Astrocyte of the hippocampus (primary cell): ENCODE results near the gene ST6GAL1.
"Not testable (repeated sequence)": the region's sequence is repeated elsewhere in the genome, so short reads cannot be mapped to it uniquely, and the experiment has no call there.

ENCODE experiments used
- DNase-seq: peaks from one replicate; pipeline ENCODE4 v3.0.0; 2011; ENCODE audit warnings: low read depth, low spot score

The ST6GAL1 gene

DNA sequence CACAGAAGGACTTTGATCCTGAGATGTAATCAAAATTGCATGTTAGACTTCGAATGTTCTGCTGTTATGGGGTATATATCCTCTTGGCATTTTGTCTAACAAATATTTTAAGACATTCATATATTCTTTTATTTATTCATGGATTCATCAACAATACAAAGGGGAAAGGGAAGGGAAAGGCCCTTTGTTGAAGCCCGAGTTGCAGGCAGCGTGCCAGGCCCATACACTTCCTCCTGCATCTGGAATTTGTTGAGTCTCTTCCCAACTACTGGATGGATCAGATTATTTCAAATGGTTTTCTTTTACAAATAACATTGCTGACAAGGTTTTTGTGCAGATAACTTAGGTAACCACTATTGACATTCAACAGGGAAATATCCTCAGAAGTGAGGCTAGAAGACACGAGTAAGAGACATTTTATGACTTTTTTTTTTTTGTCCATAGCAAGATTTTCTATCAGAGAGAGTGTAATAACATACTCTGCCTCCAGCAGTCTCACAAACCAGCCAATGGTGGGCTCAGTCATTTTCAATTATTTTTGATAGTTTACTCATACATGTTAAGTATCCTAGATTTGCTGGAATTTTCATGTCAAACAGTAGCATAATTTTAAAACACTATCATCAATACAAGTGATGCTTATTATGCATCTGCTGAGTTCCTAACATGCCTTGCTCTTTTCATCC is 114.7 kb downstream of the ST6GAL1 start:
- no peak for DNase-seq

DNA sequence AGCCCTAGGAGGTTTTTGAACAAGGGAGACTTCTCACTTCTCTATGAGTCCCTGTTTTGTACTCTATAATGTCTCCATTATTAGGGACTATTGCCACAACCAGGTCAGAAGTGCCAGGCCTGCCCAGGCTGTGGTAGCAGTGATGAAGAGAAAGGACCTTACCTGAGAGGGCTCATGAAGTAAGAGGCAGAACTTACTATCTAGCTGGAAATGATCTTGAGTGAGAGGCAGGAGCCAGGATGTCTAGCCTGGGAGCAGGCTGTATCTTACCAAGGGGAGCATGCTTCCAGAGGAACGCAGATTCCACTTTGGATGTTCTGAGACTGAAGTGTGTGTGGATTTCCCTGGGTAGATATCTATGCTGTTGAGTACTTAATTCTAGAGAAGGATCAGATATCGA is 115.7 kb downstream of the ST6GAL1 start:
- no peak for DNase-seq

DNA sequence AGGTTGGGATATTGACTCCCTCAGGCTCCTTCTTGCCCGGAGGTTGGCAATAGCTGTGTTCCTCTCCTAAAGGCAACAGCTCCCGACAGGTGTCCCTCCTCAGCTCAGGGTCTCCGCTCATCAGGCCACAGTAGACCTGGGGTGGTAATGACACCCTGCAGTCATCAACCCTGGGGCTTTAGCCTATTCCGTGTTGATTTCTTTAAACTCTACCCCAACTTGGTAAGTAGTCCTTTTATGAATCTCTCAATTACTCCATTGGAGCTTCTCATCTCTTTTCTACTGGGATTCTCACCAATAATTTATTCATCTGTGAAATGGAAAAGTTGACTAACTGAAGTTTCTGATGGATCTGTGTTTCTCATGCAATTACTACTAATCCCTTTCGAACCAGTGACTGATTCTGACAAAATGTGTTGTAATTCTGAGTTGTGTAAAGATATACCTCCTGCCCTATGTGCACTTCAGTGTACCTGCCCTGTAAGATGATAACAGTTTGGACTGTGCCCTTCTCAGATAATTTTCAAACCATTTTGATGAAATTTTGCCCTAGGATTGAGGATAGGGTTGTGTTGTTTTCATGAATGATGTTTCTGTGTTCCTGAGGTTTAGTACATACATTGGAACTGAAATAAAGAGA is 119.3 kb downstream of the ST6GAL1 start:
- DNase-seq: no peak

DNA sequence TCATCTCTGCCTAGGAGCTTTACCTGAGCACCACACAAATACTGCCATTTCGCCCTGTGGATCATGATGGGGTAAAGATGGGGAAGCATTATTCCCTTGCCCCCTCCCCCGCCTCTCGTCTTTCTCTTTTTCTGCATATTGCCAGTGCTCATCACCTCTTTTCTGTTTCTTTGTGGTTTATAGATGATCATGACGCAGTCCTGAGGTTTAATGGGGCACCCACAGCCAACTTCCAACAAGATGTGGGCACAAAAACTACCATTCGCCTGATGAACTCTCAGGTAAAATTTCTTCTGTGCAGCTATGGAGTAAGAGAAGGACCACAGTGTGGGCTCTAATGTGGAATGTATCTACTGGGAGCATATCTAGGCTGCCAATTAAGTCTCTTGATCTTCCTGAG is 120.7 kb downstream of the ST6GAL1 start:
- DNase-seq: no peak

DNA sequence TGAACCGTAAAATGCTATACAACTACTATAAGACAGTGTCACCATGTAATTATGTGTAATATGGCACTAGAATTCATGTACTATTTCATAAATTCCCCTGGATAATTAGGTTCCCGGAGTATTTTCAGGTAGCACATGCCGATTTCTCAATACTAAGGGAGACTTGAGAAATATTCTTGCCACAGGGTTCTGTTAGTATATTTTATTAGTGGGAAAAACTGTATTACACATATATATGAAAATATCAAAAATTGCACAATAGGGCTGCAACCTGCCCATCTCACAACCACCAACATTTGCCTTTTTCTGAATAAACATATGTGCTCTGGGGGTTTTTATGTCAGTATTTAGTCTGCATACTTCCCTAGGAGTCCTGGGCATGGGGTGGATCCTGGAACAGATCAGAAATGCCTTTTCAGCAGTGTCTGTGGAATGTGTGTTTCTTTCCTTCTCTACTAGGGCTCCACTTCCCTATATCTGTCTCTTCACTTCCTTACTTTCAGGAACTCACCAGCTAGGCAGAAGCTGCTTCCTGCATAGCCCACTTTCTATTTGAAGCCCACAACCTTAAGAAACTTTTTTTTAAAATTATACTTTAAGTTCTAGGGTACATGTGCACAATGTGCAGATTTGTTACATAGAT is 121.5 kb downstream of the ST6GAL1 start:
- no peak for DNase-seq

DNA sequence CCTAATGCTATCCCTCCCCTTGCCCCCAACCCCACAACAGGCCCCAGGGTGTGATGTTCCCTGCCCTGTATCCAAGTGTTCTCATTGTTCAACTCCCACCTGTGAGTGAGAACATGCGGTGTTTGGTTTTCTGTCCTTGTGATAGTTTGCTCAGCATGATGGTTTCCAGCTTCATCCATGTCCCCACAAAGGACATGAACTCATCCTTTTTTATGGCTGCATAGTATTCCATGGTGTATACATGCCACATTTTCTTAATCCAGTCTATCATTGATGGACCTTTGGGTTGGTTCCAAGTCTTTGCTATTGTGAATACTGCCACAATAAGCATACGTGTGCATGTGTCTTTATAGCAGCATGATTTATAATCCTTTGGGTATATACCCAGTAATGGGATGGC is 122.1 kb downstream of the ST6GAL1 start:
- DNase-seq: not testable (repeated sequence)

DNA sequence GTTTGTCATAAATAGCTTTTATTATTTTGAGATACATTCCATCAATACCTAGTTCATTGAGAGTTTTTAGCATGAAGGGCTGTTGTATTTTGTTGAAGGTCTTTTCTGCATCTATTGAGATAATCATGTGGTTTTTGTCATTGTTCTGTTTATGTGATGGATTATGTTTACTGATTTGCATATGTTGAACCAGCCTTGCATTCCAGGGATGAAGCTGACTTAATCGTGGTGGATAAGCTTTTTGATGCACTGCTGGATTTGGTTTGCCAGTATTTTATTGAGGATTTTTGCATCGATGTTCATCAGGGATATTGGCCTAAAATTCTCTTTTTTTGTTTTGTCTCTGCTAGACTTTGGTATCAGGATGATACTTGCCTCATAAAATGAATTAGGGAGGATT is 124.1 kb downstream of the ST6GAL1 start:
- not testable (repeated sequence) for DNase-seq

DNA sequence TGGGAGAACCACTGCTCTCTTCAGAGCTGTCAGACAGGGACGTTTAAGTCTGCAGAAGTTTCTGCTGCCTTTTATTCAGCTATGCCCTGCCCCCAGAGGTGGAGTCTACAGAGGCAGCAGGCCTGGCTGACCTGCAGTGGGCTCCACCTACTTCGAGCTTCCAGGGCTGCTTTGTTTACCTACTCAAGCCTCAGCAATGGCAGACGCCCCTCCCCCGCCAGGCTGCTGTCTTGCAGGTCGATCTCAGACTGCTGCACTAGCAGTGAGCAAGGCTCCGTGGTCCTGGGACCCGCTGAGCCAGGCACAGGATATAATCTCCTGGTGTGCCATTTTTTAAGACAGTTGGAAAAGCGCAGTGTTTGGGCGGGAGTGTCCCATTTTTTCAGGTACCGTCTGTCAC is 127.5 kb downstream of the ST6GAL1 start:
- not testable (repeated sequence) for DNase-seq

DNA sequence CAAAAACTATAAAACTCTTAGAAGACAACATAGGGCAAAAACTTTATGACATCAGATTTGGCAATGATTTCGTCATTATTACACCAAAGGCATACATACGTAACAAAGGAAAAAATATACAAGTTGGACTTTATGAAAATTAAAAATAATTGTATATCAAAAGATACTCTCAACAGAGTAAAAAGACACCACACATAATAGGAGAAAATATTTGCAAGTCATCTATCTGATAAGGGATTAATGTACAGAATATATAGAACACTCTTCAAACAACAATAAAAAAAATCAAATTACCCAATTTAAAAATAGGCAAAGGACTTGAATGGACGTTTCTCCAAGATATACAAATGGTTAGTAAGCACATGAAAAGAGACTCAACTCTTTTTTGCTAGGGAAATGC is 131.4 kb downstream of the ST6GAL1 start:
- no peak for DNase-seq

DNA sequence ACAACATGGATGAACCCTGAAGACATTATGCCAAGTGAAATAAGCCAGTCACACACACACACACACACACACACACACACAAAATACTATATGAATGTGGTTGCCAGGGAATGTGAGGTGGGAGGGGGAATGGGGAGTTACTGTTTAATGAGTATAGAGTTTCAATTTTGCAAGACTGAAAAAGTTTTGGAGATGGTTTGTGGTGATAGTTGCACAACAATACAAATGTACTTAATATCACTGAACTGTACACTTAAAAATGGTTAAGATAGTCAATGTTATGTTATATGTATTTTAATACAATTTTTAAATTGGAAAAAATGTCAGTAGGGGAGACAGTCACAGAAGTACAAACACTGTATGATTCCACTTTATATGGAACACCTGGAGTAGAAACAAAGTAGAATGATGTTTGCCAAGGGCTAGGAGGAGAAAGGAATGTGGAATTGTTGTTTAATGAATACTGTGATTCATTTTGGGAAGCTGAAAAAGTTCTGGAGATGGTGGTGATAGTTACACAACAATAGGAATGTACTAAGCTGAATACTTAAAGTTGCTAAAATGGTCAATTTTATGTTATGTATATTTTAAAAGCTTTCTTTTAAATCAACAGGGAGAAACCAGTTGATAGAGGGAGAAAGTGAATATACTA is 132.3 kb downstream of the ST6GAL1 start:
- no peak for DNase-seq

DNA sequence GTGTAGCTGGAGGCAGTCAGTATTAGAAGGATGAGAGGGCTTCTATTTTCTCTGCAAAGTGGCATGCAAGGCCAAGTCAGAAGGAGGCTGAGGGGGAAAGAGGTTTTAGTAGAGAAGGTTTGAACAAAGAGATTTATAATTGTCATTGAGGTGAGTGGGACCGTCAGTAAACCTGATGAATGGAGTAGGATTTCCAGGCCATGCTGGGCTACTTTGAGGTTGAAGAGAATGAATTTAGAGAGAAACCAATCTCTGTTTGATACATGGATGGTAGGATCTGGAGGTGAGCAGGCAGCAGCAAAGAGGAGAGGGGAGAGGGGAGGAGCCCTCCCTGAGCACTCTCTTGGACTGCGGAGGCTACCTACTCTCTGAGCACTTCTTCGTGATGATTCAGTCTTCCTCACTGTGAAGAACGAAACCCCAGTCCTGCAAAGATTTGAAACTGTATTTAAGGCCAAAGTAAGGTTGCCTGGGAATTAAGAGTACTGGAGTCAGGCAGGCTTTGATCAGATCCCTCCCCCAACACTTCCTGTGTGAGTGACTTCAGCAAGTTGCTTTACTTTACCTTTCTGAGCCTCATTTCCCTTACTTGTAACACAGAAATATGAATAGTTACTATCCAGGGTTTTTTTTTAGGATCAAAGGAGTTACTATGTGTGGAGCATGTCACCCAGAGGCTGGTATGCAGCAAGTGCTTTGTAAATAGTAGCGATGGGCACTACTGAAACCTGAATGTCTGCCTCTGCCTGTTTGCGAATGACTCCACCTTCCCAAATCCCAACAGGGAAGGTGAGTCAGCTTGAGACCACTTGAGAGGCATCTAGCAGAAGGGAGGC is 133.2 kb downstream of the ST6GAL1 start:
- no peak for DNase-seq

DNA sequence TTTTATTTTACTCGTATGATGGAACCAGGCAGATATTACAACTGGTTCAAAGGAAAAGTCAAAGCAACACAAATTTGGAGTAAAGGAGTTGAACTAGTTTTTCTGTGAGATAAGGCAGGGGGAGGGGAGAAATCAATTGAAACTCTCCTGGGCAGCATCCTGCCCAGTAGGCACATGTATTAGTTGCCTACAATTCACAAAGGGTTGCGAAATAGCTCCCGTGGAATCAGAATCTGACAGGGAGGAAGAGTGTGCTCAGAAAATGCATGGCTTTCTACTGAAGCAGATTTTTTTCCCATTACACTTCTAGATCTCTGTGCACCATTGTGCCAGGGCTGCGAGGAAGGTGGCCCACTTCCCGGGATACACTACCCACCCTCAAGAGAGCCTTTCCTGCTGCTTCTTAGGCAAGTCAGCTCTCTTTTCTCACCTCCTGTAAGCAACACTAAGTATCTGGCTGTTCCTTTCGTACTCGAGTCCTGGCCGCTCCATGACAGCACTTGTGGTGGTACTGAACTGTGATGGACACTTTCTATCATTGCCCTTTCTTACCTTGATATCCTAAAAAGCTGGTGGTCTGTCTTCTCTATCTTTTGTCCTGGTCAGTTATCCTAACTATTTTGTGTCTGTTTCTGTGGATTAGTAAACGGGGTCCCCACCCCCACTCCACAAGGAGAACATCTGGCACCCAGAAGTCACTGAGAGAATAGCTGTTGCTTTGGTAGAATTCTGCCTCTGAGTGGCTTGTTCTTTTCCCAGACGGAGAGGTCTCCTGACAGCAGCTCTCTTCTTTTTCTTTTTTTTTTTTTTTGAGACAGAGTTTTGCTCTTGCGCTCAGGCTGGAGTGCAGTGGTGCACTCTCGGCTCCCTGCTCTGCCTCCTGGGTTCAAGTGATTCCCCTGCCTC is 134.1 kb downstream of the ST6GAL1 start:
- DNase-seq: no peak

DNA sequence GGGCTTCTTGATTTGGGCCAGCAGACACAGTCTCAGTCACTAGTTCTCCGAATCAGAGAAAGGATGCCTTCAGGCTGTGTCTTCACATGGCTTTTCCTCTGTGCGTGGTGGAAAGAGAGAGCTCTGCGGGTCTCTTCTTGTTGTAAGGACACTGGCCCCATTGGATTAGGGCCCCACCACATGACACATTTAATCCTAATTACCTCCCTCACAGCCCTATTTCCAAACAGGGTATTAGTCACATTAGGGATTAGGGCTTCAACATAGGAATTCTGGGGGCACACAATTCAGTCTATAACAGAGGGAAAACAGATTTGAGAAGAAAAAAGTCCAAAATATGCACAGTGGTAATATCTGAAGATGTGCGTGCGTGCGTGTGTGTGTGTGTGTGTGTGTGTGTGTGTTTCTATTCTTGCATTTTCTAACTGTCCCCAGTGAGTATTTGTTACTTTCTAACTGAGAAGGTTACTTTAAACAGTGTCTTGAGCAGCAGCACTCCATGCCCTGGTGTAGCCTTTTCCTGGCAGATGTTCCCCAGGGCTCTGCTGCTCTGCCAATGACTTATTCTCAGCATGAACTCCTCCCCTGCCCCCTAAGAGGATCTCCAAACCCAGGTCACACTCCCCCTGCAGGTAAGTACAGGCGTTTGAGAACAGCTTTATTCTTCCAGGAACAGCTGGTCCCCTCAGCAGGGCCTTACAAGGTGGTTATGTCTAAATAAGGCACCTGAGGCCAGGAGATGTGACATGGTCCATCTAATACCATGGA is 136.1 kb downstream of the ST6GAL1 start:
- no peak for DNase-seq

DNA sequence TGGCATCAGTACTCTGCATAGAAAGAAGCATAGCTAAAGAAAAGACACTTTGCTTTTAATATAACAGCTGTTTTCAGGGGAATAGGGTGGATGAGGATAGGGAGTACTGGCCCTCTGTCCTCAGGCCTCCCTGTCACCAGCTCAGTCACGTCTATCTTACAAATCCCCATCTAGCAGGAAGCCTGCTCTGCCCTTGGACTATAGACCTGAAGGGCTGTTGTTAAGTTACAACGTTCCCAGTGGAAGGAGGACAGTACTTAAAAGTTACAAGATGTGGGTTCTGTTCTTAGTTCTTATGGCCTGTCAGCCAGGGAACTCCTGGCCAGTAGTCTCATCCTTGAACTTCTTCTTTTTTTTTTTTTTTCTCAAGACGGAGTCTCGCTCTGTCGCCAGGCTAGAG is 138.5 kb downstream of the ST6GAL1 start:
- no peak for DNase-seq

DNA sequence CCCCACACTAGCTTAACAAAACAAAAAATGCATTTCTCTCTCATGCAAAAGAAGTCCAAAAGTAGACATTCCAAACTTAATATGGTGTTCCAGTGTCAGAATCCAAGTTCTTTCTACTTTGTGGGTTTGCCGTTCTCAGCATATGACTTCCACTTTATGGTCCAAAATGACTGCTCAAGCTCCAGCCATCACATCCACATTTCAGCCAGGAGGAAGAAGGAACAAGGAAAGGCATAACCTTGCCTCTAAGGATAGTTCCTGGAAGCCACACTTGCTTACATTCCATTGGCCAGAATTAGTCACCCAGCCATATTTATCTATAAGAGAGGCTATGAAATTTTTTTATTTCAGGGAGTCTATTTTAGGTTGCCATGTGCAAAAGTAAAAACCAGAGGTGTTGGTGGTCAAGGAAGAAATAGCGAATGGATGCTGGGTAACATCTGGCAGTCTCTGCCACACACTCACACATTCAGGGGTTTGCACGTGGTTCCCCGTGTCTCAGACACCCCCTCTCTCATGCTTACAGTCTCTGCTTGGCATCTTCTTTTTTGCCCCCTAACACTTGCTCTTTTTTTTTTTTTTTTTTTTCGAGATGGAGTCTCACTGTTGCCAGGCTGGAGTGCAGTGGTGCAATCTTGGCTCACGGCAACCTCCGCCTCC is 139.7 kb downstream of the ST6GAL1 start:
- no peak for DNase-seq

DNA sequence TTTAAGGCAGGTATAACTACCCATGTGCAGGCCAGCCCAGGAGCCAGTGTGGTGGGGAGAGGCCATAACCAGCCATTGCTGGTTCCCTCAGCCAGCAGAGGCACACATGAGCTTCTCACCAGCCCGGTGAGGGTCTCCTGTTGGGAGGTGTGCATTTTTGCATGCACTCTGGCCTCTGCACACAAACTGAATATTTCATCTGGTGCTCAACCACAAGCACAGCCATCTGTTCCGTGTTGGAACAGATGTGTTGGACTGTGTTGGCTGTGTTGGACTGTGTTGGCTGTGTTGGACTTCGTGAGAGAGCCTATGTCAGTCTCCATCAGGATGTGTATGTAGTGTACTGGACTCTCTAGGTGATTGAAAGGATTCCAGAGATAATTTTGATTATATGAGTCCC is 141.8 kb downstream of the ST6GAL1 start:
- DNase-seq: no peak

DNA sequence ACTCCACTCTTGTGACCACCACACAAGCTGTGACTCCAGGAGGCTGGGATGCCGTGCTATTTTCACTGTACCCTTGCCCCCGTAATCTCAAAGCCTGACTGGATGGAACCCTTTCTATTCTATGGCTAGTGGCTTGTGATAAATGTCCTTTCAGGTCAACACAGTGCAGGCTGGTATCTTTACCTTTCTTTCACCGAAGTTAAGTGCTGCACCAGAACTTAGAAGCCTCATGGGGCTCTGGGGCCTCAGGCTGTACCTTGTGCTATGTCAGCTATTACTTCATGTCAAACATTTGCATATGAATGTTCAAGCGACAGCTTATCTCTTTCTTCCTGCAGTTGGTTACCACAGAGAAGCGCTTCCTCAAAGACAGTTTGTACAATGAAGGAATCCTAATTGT is 142.2 kb downstream of the ST6GAL1 start:
- no peak for DNase-seq

DNA sequence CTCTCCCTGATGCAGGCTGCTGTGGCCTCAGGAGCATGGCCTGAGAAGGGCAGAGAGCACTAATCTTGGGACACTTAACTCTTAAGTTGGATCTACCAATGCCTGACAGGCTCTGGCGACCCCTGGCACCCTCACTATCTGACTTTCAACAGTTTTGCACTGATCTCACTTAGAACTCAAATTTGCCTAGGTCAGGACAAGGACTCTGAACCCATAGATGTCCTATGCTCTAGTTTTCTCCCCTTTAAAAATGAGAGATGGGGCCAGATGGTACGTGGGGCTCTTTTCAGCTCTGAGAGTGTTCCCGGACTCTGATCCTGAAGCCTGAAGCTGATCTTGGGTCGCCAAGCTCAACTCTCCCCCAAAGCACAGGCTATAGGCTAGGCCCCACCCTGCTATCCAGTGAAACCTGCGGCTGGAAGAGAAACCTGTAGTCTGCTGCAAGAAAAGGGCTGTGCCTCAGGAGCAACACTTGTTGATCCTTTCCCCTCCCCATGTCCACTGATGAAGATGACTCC is 143.3 kb downstream of the ST6GAL1 start:
- no peak for DNase-seq

DNA sequence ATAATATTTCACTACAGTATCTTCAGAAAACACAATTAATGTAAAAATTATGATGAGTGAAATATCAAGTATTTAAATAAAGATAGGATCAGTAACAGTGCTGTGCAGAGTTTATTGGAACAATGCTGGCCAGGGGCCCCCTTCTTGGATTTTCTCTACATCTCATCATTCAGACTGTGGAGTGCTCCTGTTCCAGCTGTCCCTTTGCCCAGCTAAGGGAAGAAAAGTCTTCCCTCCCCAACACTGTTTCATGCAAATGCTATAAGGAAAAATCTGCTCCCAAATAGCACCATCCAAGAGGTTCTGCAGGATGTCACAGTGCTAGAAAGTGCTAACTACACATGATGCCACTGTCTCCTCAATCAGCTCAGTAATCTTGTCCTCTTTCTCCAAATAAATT is 144.5 kb downstream of the ST6GAL1 start:
- DNase-seq: no peak
